Measurements from ENCODE around the gene SERPINA9.

The SERPINA9 gene

GRCh38 chr14:94509356-94509755, 33.4 kb upstream of the SERPINA9 start, which contains the start of gene SERPINA12:
SERPINA12 (minus strand) TSS chr14:94509469; CDS start chr14:94498397, 11,072 bp downstream.
- no peaks in the 10 kb centered on the region for H3K27me3 ChIP-seq (replicated peaks; ENCODE audit: control insufficient read depth, insufficient read depth, low read length)
- no peak within 1 kb of the TSS for H3K4me3 ChIP-seq (replicated peaks; ENCODE audit: low read depth, low read length)
- no peak for DNase-seq (ENCODE audit: extremely low read depth, insufficient read length)
- no peaks in the 10 kb centered on the region for H3K36me3 ChIP-seq (ENCODE audit: control insufficient read depth, insufficient read depth, low read length)
- TF ChIP-seq, protein P1, sequence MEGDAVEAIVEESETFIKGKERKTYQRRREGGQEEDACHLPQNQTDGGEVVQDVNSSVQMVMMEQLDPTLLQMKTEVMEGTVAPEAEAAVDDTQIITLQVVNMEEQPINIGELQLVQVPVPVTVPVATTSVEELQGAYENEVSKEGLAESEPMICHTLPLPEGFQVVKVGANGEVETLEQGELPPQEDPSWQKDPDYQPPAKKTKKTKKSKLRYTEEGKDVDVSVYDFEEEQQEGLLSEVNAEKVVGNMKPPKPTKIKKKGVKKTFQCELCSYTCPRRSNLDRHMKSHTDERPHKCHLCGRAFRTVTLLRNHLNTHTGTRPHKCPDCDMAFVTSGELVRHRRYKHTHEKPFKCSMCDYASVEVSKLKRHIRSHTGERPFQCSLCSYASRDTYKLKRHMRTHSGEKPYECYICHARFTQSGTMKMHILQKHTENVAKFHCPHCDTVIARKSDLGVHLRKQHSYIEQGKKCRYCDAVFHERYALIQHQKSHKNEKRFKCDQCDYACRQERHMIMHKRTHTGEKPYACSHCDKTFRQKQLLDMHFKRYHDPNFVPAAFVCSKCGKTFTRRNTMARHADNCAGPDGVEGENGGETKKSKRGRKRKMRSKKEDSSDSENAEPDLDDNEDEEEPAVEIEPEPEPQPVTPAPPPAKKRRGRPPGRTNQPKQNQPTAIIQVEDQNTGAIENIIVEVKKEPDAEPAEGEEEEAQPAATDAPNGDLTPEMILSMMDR (IDR thresholded peaks at IDR 0.05; ENCODE audit: insufficient read depth, low read length, poor library complexity, severe bottlenecking): no peak

DNA sequence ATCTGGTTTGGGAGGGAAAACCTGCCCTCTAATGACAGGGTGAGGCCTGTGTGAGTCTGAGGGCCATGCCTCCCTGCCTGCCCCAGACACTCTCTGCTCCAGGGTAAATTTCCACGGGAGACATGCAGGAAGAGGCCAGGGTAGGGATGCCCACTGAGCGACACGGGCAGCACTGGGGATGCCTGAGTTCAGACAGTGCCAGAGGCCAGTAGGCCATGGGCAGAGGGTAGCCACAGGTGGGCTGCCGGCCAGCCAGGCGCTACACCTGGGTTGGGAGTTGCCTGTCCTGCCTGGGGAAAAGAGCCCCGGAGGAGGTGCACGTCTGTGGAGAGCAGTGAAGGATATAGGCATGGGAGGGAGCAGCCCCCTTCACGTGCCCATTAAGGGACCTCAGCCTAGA, 29.6 kb upstream of the SERPINA9 start:
- no peak for DNase-seq (ENCODE audit: extremely low read depth, insufficient read length)
- TF ChIP-seq, protein P1 (IDR thresholded peaks at IDR 0.05; ENCODE audit: insufficient read depth, low read length, poor library complexity, severe bottlenecking): no peak
- Histone ChIP-seq H3K4me3 (replicated peaks; ENCODE audit: low read depth, low read length) (no peak overlapping the region), H3K36me3 (ENCODE audit: control insufficient read depth, insufficient read depth, low read length) (no peaks in the 10 kb centered on the region), H3K27me3 (replicated peaks; ENCODE audit: control insufficient read depth, insufficient read depth, low read length) (no peaks in the 10 kb centered on the region)

- no peak overlapping the region for H3K4me3 ChIP-seq (replicated peaks; ENCODE audit: low read depth, low read length)
- TF ChIP-seq, protein P1 (IDR thresholded peaks at IDR 0.05; ENCODE audit: insufficient read depth, low read length, poor library complexity, severe bottlenecking): no peak
- DNase-seq (ENCODE audit: extremely low read depth, insufficient read length): no peak
- no peaks in the 10 kb centered on the region for H3K27me3 ChIP-seq (replicated peaks; ENCODE audit: control insufficient read depth, insufficient read depth, low read length)
- no peaks in the 10 kb centered on the region for H3K36me3 ChIP-seq (ENCODE audit: control insufficient read depth, insufficient read depth, low read length)
Observed at GRCh38 chr14:94505206-94505605, 29.2 kb upstream of the SERPINA9 start.

DNA sequence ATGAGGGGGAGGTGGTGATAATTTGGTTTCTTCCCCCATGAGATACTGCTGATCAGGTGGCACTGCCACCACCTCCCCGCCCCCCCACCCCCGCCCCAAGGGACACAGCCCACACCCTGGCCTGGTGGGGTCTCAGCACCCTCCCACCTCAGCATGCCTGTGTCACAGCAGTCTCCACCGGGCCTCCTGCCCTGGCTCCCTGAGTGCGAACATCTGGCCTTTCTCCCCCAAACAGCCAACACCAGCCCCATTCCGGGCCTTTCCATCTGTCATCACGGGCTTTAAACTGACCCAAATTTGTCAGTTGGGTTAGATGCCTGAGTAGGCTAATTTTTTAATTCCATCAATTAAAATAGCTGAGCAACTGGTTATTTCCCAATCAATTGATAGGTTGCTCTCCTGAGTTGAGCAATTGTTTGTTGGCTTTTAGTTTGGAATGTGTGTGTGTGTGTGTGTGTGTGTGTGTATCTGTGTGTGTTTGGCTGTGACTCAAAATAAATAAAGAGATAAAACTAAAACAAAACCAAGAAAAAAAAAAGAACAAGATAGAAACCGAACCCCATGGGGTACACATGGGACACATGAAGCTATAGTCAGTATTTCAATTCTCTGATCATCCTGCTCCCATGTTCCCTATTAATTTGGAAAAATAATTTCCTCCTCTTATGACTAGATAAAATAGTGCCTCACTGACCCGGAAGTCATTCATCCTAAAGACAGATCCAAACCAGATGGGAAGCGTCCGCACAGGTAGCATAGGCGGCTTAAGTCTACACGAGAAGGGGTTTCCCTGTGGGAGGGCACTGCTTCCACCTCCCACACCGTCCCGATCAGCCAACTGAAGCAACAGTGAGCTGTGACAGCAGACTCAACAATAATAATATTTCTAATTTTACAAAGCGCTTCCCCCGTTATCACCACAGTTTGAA, 25.9 kb upstream of the SERPINA9 start:
- DNase-seq (ENCODE audit: extremely low read depth, insufficient read length): no peak

GRCh38 chr14:94500264-94500663, 24.3 kb upstream of the SERPINA9 start:
- Histone ChIP-seq H3K36me3 (ENCODE audit: control insufficient read depth, insufficient read depth, low read length) (no peaks in the 10 kb centered on the region), H3K4me3 (replicated peaks; ENCODE audit: low read depth, low read length) (no peak overlapping the region), H3K27me3 (replicated peaks; ENCODE audit: control insufficient read depth, insufficient read depth, low read length) (no peaks in the 10 kb centered on the region)
- TF ChIP-seq, protein P1 (IDR thresholded peaks at IDR 0.05; ENCODE audit: insufficient read depth, low read length, poor library complexity, severe bottlenecking): no peak
- DNase-seq (ENCODE audit: extremely low read depth, insufficient read length): no peak

More for the DNA sequence above, 25.9 kb upstream of the SERPINA9 start:
- no peak overlapping the region for H3K4me3 ChIP-seq (replicated peaks; ENCODE audit: low read depth, low read length)
- TF ChIP-seq, protein P1 (IDR thresholded peaks at IDR 0.05; ENCODE audit: insufficient read depth, low read length, poor library complexity, severe bottlenecking): no peak
- H3K27me3 ChIP-seq (replicated peaks; ENCODE audit: control insufficient read depth, insufficient read depth, low read length): no peaks in the 10 kb centered on the region
- H3K36me3 ChIP-seq (ENCODE audit: control insufficient read depth, insufficient read depth, low read length): no peaks in the 10 kb centered on the region

Measured in GM06990 (cell line).